Hepatic stellate cell (primary cell): ENCODE results near the gene CD101.

ENCODE experiments used
- DNase-seq: peaks from one replicate; pipeline ENCODE4 v3.0.0; 2011; ENCODE audit warnings: low spot score

CD101 gene

GRCh38 chr1:117014209-117014608 lies 12.6 kb downstream of the CD101 start:
- no peak for DNase-seq

DNA sequence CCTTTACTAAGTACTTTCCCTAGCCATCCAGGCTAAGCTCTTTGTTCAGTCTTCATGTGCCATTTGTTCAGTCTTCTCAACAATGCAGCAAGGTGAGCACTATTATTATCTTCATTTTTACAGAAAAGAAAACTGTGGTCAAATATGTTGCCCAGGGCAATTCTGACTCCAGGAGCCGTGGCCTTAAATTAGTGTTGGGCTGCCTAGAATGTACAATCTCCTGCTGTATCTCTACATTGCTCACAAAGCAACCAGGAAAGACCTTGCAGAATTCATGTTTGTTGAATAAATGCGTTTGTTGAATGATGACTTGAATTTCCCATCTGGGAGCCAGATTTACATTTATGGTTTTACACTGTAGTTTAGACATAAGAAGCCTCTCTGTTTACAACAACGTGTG lies 14.2 kb downstream of the CD101 start:
- DNase-seq, result no peak

DNA sequence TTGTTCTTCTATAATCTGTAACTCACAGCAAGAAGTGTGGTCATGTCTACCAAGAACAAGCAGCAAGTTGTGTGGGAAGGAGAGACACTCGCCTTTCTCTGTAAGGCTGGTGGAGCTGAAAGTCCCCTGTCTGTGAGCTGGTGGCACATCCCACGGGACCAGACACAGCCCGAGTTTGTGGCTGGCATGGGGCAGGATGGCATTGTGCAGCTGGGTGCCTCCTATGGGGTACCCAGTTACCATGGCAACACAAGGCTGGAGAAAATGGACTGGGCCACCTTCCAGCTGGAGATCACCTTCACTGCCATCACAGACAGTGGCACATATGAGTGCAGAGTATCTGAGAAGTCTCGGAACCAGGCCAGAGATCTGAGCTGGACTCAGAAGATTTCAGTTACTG lies 15.5 kb downstream of the CD101 start:
- no peak for DNase-seq

DNA sequence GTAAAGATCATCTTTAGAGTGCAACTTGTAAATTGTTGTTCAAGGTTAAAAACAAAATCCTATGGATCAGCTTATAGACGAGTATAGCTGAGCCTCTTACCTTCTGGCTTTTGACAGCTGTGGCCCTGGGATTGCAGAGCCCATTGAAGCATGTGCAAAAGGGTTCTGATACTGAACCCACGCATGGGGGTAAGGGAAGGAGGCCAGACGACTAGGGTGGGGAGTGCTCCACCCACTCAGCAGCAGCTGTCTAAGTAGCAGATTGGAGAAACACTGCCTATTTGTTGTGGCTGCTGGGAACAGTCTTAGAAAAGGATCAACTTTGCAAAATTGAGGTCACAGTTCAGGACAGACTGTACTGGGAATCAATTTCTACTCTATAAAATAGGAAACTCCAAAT lies 16.1 kb downstream of the CD101 start:
- DNase-seq, result no peak

GRCh38 chr1:117020526-117021156 lies 19.1 kb downstream of the CD101 start:
- no peak for DNase-seq

- DNase-seq, result no peak
Observed at GRCh38 chr1:117022114-117022513, 20.6 kb downstream of the CD101 start.

DNA sequence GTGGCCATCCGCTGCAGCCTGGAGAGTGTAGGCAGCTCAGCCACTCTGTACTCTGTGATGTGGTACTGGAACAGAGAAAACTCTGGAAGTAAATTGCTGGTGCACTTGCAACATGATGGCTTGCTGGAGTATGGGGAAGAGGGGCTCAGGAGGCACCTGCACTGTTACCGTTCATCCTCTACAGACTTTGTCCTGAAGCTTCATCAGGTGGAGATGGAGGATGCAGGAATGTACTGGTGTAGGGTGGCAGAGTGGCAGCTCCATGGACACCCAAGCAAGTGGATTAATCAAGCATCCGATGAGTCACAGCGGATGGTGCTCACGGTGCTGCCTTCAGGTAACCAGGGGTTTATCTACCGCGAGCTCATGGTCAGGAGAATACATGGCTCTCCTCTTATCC lies 24.0 kb downstream of the CD101 start:
- no peak for DNase-seq

GRCh38 chr1:117026361-117026760 lies 24.8 kb downstream of the CD101 start:
- DNase-seq, result no peak

- DNase-seq, result no peak
Observed at GRCh38 chr1:117029685-117030084, 28.1 kb downstream of the CD101 start.

DNA sequence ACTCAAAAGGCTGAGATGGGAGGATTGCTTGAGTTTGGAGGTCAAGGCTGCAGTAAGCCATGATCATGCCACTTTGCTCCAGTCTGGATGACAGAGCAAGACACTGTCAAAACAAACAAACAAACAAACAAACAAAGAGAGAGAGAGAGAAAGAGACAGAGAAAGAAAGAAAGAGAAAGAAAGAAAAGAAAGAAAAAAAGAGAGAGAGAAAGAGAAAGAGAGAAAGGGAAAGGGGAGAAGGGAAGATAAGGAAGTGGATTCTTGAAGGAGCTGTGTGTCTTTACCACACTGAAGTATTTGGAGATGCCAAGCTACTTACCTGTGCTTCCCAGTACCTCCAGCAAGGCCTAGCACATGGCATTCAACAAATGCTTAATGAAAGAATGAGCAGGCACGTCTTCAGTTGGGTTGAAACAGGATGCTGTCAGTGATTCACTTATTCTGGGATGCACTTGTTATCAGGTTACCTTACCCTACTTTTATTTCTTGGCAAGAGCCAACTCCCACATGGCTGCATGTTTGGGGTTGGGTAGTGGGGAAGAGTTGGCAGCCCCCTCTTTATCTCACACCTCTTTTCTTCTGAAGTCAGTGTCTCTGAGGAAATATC lies 28.8 kb downstream of the CD101 start:
- no peak for DNase-seq

DNA sequence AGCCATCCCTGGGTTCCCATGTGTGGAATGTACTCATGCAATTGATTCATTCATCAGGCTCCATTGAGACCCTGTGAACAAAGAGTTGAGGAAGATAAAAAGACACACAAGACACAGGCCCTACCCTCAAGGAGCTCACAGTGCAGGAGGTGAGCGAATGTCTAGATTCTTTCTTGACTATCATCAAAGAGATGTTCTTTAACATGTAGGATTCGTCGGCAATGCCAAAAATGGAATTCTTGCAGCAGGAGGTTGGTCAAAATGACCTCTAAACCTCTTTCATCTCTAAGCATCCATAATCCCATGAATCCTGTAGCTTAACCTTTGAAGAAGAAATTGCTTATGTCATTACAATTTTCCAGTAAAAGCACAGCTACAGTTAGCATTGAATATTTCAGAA lies 30.7 kb downstream of the CD101 start:
- DNase-seq, result no peak

- no peak for DNase-seq
Observed at GRCh38 chr1:117032681-117033539, 31.4 kb downstream of the CD101 start.

- no peak for DNase-seq
Observed at GRCh38 chr1:117033772-117034171, 32.2 kb downstream of the CD101 start.

- no peak for DNase-seq
Observed at GRCh38 chr1:117034791-117035290, 33.3 kb downstream of the CD101 start.

- DNase-seq, result no peak
Observed at GRCh38 chr1:117036018-117036461, 34.5 kb downstream of the CD101 start.

DNA sequence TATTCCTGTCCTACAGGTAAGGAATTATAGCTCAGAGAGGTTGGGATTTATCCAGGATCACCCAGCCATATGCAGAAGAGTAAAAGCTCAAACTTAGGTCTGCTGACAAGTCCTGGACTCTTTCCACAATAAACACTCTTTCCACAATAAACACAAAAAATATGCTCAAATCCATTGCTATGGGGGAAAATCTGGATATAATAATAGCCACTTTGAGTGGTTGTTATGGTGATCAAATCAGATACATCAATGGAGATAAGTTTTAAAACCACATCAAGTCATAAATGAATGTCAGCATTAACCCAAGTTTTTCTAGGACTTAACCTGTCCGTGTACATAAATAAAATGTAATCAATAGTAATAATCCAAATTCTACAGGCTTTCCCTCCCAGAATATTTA lies 36.2 kb downstream of the CD101 start:
- no peak for DNase-seq

- no peak for DNase-seq
Observed at GRCh38 chr1:117038236-117038635, 36.7 kb downstream of the CD101 start.

GRCh38 chr1:117044217-117044616 lies 42.7 kb downstream of the CD101 start:
- no peak for DNase-seq

- no peak for DNase-seq
Observed at GRCh38 chr1:117045644-117046043, 44.1 kb downstream of the CD101 start.

DNA sequence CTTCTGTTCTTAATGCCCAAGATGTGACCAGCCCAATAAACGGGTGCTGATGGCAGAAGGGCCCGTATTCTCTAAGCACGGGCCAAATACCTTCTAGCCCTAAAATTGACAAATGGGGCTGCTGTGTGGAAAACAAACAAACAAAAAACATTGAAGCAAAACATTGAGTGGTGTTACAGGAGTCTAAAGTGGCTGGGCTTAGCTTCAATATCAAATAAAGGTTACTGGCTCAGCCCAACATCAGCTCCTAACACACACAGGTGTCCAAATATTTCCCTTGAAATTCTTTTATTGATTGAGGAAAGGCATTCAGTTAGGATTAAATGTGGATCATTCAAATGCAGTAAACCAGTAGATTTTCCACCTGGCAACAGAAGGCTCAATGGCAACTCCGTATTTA lies 45.2 kb downstream of the CD101 start:
- no peak for DNase-seq

DNA sequence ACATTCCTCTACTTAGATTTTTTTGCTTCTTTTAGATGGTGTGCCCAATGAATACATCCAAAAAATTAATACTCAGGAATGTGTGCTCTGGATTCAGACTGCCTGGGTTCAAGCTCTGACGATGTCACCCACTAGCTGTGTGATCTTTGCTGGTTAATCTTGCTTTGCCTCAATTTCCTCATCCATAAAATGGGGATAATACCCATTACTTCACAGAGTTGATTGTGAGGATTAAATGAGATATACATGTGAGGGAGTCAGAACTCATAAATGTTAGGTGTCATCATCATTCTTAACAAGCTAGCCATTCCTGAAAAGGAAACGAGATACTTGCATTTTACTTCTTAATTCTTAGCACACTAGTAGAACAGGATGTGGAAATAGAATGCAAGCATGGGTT lies 45.7 kb downstream of the CD101 start:
- DNase-seq, result no peak

- no peak for DNase-seq
Observed at GRCh38 chr1:117049857-117050256, 48.3 kb downstream of the CD101 start.
